GM12801 (cell line): ENCODE results near the gene PARD3B.

Experiments used
- TF ChIP-seq, protein P1 (sequence below): IDR thresholded peaks from one replicate; pipeline ENCODE4 v1.5.1; 2011; ENCODE audit warnings: control low read depth; ENCODE audit not compliant: insufficient read length; ENCODE audit errors: extremely low read depth

Gene PARD3B

GRCh38 chr2:204973616-204974015 is 428.3 kb downstream of the PARD3B start:
- TF ChIP-seq, protein P1, sequence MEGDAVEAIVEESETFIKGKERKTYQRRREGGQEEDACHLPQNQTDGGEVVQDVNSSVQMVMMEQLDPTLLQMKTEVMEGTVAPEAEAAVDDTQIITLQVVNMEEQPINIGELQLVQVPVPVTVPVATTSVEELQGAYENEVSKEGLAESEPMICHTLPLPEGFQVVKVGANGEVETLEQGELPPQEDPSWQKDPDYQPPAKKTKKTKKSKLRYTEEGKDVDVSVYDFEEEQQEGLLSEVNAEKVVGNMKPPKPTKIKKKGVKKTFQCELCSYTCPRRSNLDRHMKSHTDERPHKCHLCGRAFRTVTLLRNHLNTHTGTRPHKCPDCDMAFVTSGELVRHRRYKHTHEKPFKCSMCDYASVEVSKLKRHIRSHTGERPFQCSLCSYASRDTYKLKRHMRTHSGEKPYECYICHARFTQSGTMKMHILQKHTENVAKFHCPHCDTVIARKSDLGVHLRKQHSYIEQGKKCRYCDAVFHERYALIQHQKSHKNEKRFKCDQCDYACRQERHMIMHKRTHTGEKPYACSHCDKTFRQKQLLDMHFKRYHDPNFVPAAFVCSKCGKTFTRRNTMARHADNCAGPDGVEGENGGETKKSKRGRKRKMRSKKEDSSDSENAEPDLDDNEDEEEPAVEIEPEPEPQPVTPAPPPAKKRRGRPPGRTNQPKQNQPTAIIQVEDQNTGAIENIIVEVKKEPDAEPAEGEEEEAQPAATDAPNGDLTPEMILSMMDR: no peak

- TF ChIP-seq, protein P1: no peak
These were observed 429.2 kb downstream of the PARD3B start for GRCh38 chr2:204974487-204974886.

- TF ChIP-seq, protein P1: no peak
These were observed 432.6 kb downstream of the PARD3B start for GRCh38 chr2:204977914-204978313.

DNA sequence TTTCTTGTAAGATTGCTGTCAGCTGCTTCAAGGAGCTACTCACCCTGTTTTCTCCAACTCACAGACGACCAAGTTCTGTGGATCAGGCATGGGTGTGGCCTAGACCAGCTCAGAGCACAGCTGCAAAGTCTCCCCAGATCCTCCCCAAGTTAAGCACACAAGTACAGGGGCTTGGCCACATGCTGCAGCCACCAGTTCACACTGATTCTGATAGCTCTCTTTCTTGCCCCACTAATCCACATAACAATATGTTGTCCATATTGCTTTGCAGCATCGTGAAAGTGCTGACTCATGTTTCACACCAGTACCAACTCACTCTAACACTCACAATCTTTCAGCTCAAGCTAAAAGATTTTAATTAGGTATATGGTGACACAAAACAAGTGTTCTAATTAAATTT is 437.0 kb downstream of the PARD3B start:
- TF ChIP-seq, protein P1: no peak

GRCh38 chr2:204984518-204984917 is 439.2 kb downstream of the PARD3B start:
- TF ChIP-seq, protein P1: no peak

GRCh38 chr2:204986641-204987040 is 441.4 kb downstream of the PARD3B start:
- TF ChIP-seq, protein P1: no peak

GRCh38 chr2:204988836-204989235 is 443.6 kb downstream of the PARD3B start:
- TF ChIP-seq, protein P1: no peak

DNA sequence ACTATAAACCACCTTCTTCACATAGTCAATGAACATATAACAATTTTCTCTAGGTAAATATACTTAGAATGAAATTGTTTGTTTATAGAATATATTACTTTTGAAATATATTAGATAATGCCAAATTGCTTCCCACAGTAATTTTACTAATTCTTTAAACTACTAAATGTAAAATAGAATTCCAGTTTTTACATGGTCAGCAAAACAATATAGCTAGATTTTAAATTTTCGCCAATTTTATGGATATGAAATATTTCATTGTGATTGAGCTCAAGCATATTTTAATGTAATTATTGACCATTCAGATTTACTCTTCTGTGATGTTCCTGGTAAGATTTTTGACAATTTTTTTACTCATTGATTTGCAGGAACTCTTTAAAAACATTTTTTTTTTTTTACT is 444.6 kb downstream of the PARD3B start:
- TF ChIP-seq, protein P1: no peak
